Adrenal gland (tissue), 12 donors: ENCODE data around the gene RELA. TPM values are rescaled to one million over a fixed set of nuclear protein-coding genes. Genes with fewer than 3 reads are reported as not detected.
"Not testable (repeated sequence)": the region's sequence is repeated elsewhere in the genome, so short reads cannot be mapped to it uniquely, and the experiment has no call there.

Experiments used
- DNase-seq, 7 donors: peaks; one replicate each; pipeline ENCODE4 v3.0.0-alpha.2; 2019 to 2020
- H3K27ac ChIP-seq, 5 donors: fragments of 200-600 bp; sonication (generic) in 4 of 5; 1 replicate in 3 of 5; 2 replicates in 2 of 5; pipeline versions ENCODE4 v1.5.1 to v1.8.0; 2016 to 2020; ENCODE audit warnings: mild to moderate bottlenecking in 1 of 5
- H3K27me3 ChIP-seq: fragments of 200-600 bp; 2 replicates; pipeline ENCODE4 v1.8.0; 2021
- H3K36me3 ChIP-seq, 2 donors: fragments of 200-600 bp; replicated peaks in 1 of 2; 1 replicate in 1 of 2; 2 replicates in 1 of 2; pipeline versions ENCODE4 v1.5.1 to v1.8.0; 2018 to 2022
- H3K4me1 ChIP-seq, 2 donors: fragments of 200-600 bp; replicated peaks in 1 of 2; 1 replicate in 1 of 2; 2 replicates in 1 of 2; pipeline versions ENCODE4 v1.5.1 to v1.8.0; 2018 to 2021
- H3K4me3 ChIP-seq, 4 donors: fragments of 200-600 bp; sonication (generic) in 3 of 4; one replicate each; pipeline ENCODE4 v1.5.1; 2016 to 2018
- H3K9me3 ChIP-seq, 3 donors: fragments of 200-600 bp; sonication (generic) in 1 of 3; replicated peaks in 1 of 3; 1 replicate in 2 of 3; 2 replicates in 1 of 3; pipeline versions ENCODE4 v1.5.1 to v1.8.0; 2016 to 2021
- CTCF ChIP-seq, 6 experiments: fragments of 450-650 bp in 4 of 6; fragments of 200-600 bp in 2 of 6; sonication (generic) in 1 of 6; IDR thresholded peaks; 1 replicate in 5 of 6; 2 replicates in 1 of 6; pipeline versions ENCODE4 v1.5.1 to v1.8.0; 2016 to 2021; ENCODE audit warnings: antibody characterized with exemption in 6 of 6, mild to moderate bottlenecking in 2 of 6, moderate library complexity in 1 of 6
- POLR2A ChIP-seq, 2 donors: fragments of 450-650 bp; IDR thresholded peaks; one replicate each; pipeline ENCODE4 v1.6.1; 2017; ENCODE audit warnings: antibody characterized with exemption in 2 of 2, mild to moderate bottlenecking in 2 of 2, moderate library complexity in 1 of 2
- WGBS, 4 donors: extraction: QIAGEN DNeasy Blood & Tissue Kit in 2 of 4; methylation state at CpG; one replicate each; pipeline versions ENCODE4 v1.1.5 to v1.1.7; 2013 to 2017; 5-methylcytosine and 5-hydroxymethylcytosine counted together
- intact Hi-C, 2 donors: fragments of 100-400 bp; cut with DNase I; formaldehyde crosslinking; loops; one replicate each; pipeline versions ENCODE4 v1.14.1 to v1.15.0; 2022 to 2023
- polyA plus RNA-seq, 3 donors: library from polyadenylated mRNA; stranded (reverse); fragments of 200-250 nt in 2 of 3; fragments of 350-450 nt in 1 of 3; fragmentation: Illumina TruSeq in 1 of 3; extraction: RNeasy Lipid Tissue Mini Kit (QIAGEN cat#74804) in 1 of 3; gene quantifications; one replicate each; pipeline ENCODE4 v1.2.3, GENCODE V29; 2013 to 2014
- total RNA-seq, 9 donors: library from RNA; depleted of rRNA in 4 of 9; stranded (reverse); fragments of >200 nt in 4 of 9; fragments of 120-200 nt in 1 of 9; fragmentation: NEBNext Ultra II Directional in 1 of 9; extraction: Animal tissue kit (Norgen Biotek cat#: 25700) in 1 of 9; gene quantifications; one replicate each; pipeline versions ENCODE4 v1.1.0 to v1.2.4, GENCODE V29; 2013 to 2023
- donor health status: healthy with polysubstance abuse.
- donor health status: Bipolar disorder and iron deficiency.
- donor health status: DM: yes; HTN: yes; CAD: no.
- donor health status: DM: no; HTN: no; CAD: no.
- donor health status: DM: no; HTN: no; CAD: no.
- donor health status: DM: yes; HTN: yes; CAD: no.

The RELA gene
- total and polyA plus RNA-seq, 12 donors = 19.3 to 76.2 (median 64.1) TPM

GRCh38 chr11:65685981-65686380, 23.3 kb upstream of the RELA start:
- Histone ChIP-seq H3K27ac (no peak overlapping the region), H3K36me3 (no peaks in the 10 kb centered on the region), H3K4me1 (no peaks in the 10 kb centered on the region), H3K4me3 (no peak overlapping the region), H3K9me3 (no peaks in the 10 kb centered on the region), H3K27me3 (no peaks in the 10 kb centered on the region)
- intact Hi-C loops = no loop called here
- DNase-seq = peak in 1 of 7 donors; percentile 13
- 67 to 84% (median 72%) methylated on average over 7 to 8 of the region's 8 CpGs for WGBS, 4 donors
- no peak for TF ChIP-seq POLR2A (IDR thresholded peaks at IDR 0.05)
- TF ChIP-seq CTCF (IDR thresholded peaks at IDR 0.05) = no peak

GRCh38 chr11:65683480-65683879, 20.8 kb upstream of the RELA start:
- DNase-seq, H3K36me3 ChIP-seq, H3K4me1 ChIP-seq, H3K27ac ChIP-seq, H3K9me3 ChIP-seq, H3K27me3 ChIP-seq, intact Hi-C loops, H3K4me3 ChIP-seq: not testable (repeated sequence)
- WGBS, 4 donors = 67 to 77% (median 71%) methylated on average over 6 of the region's 6 CpGs

GRCh38 chr11:65680192-65680743, 17.6 kb upstream of the RELA start:
- 71 to 81% (median 75%) methylated on average over 5 of the region's 5 CpGs for WGBS, 4 donors
- Histone ChIP-seq H3K27me3 (no peaks in the 10 kb centered on the region), H3K9me3 (no peaks in the 10 kb centered on the region), H3K36me3 (no peaks in the 10 kb centered on the region), H3K4me3 (no peak overlapping the region), H3K27ac (no peak overlapping the region), H3K4me1 (no peaks in the 10 kb centered on the region)
- intact Hi-C loops = no loop called here
- no peak for DNase-seq
- TF ChIP-seq CTCF (IDR thresholded peaks at IDR 0.05) (no peak), POLR2A (IDR thresholded peaks at IDR 0.05) (no peak)

DNA sequence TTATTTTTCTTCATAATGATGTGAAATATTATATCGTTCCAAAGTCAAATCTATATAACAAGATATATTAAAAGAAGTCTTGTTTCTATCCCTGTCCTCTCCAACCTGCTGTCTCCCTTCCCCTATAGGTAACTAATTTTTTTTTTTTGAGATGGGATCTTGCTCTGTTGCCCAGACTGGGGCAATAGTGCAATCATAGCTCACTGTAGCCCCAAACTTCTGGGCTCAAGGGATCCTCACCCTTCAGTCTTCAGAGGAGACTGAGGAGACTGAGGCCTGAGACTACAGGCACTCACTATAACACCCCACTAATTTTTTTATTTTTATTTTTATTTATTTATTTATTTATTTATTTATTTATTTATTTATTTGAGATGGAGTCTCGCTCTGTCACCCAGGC, 10.3 kb upstream of the RELA start:
- Histone ChIP-seq H3K4me3 (no peak overlapping the region), H3K27me3 (no peaks in the 10 kb centered on the region), H3K4me1 (no peaks in the 10 kb centered on the region), H3K9me3 (no peaks in the 10 kb centered on the region), H3K36me3 (no peaks in the 10 kb centered on the region), H3K27ac (no peak overlapping the region)
- intact Hi-C loops = no loop called here
- WGBS, 4 donors = 89 to 97% (median 92%) methylated on average over 1 to 2 of the region's 2 CpGs
- TF ChIP-seq CTCF (IDR thresholded peaks at IDR 0.05) (no peak), POLR2A (IDR thresholded peaks at IDR 0.05) (no peak)
- no peak for DNase-seq

GRCh38 chr11:65672180-65672860, 9.6 kb upstream of the RELA start:
- Histone ChIP-seq H3K27me3 (no peaks in the 10 kb centered on the region), H3K9me3 (no peaks in the 10 kb centered on the region), H3K4me1 (no peaks in the 10 kb centered on the region), H3K36me3 (no peaks in the 10 kb centered on the region), H3K27ac (no peak overlapping the region), H3K4me3 (no peak overlapping the region)
- intact Hi-C loops = no loop called here
- TF ChIP-seq POLR2A (IDR thresholded peaks at IDR 0.05) (no peak), CTCF (IDR thresholded peaks at IDR 0.05) (no peak)
- no peak for DNase-seq
